Psoas muscle (tissue), 8 donors: ENCODE measurements around the gene ST3GAL4. TPM values are rescaled to one million over a fixed set of nuclear protein-coding genes. Genes with fewer than 3 reads are reported as not detected.
A peak's percentile ranks its signal among the peaks of the same experiment; 100 is the strongest.

ENCODE experiments used
- ATAC-seq, 4 donors: fragments of 200-7000 bp; cut with Tn5 transposase; one replicate each; pipeline ENCODE4 v1.9.1; 2020; ENCODE audit warnings: moderate library complexity in 3 of 4, mild to moderate bottlenecking in 2 of 4
- DNase-seq, 2 donors: peaks; one replicate each; pipeline ENCODE4 v3.0.0-alpha.2; 2020
- H3K27ac ChIP-seq: fragments of 200-600 bp; one replicate; pipeline ENCODE4 v1.8.0; 2022
- H3K27me3 ChIP-seq, 3 donors: fragments of 200-600 bp in 1 of 3; one replicate each; pipeline versions ENCODE4 v1.6.1 to v1.8.0; 2013 to 2022; ENCODE audit warnings: low read length in 2 of 3, mild to moderate bottlenecking in 2 of 3, moderate library complexity in 1 of 3; ENCODE audit not compliant: insufficient read depth in 3 of 3
- H3K36me3 ChIP-seq, 2 donors: fragments of 200-600 bp in 1 of 2; one replicate each; pipeline versions ENCODE4 v1.6.1 to v1.8.0; 2013 to 2022; ENCODE audit warnings: low read depth in 1 of 2, mild to moderate bottlenecking in 1 of 2, moderate library complexity in 1 of 2; ENCODE audit not compliant: insufficient read depth in 1 of 2
- H3K4me1 ChIP-seq: fragments of 200-600 bp; one replicate; pipeline ENCODE4 v1.8.0; 2022
- H3K4me3 ChIP-seq: fragments of 200-600 bp; one replicate; pipeline ENCODE4 v1.8.0; 2022; ENCODE audit warnings: mild to moderate bottlenecking
- H3K9me3 ChIP-seq: fragments of 200-600 bp; one replicate; pipeline ENCODE4 v1.8.0; 2022
- WGBS, 3 donors: extraction: QIAGEN DNeasy Blood & Tissue Kit; methylation state at CpG; one replicate each; pipeline versions ENCODE4 v1.1.6 to v1.1.7; 2013; 5-methylcytosine and 5-hydroxymethylcytosine counted together
- intact Hi-C, 2 donors: fragments of 100-400 bp; cut with DNase I; formaldehyde crosslinking; loops; one replicate each; pipeline versions ENCODE4 v1.11.0 to v1.14.2; 2022
- polyA plus RNA-seq, 3 donors: library from polyadenylated mRNA; stranded (reverse); fragments of 200-250 nt; gene quantifications; one replicate each; pipeline ENCODE4 v1.2.3, GENCODE V29; 2013
- total RNA-seq, 4 donors: library from RNA; stranded (reverse); fragmentation: NEBNext Ultra II Directional in 2 of 4; extraction: Animal tissue kit (Norgen Biotek cat#: 25700) in 2 of 4; gene quantifications; one replicate each; pipeline versions ENCODE4 v1.2.1 to v1.2.4, GENCODE V29; 2021 to 2023
- TF ChIP-seq, protein P1 (sequence below): fragments of 200-600 bp; IDR thresholded peaks from one replicate; pipeline ENCODE4 v1.8.0; 2022; ENCODE audit warnings: antibody characterized with exemption
- donor health status: healthy with polysubstance abuse.
- donor health status: DM: no; HTN: no; CAD: no; lungs with moderate emphysema.
- donor health status: Bipolar disorder and iron deficiency.
- donor health status: healthy.
- donor health status: DM: yes; HTN: yes; CAD: no.
- donor health status: DM: no; HTN: no; CAD: no.
- donor health status: DM: no; HTN: no; CAD: no.
- donor health status: DM: yes; HTN: yes; CAD: no.

ST3GAL4 gene
- total and polyA plus RNA-seq, 7 donors = 3.5 to 9.3 (median 4.7) TPM

DNA sequence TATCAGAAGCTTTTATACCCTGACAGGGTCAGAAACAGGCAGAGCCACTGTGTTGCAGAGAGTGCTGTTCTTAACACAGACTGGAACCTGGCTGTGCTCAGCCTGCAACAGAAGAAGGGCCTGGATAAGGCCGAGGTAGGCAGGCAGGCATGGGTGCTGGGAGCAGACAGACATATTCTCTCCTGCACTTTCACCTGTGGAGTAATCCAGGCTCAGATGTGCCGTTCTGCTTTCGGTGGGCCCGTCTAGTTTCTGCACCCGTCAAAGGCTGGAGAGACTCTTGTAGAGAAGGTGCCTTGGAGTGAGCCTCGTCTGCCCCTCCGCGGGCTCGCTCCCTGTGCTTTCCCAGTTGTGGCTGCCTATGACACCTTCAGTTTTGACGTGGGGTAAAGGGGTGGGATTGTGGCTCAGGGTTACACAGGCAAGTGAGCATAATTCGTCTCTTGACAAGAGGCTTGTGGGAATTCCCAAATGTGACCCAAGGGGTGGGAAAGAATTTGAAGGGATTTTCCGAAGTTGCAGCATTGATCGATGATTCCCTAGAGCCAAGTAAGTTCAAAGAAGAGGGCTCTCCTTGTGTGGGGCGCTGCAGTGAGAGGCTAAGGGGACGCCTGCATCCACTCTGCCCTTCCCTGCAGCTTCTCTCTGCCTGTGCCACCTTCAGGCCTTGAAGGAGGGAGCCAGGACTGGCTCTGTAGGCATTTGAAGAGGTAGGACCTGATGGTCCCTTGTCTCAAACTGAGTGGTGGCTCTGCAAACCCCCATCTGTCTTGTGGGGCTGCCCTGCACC is 16.2 kb upstream of the ST3GAL4 start:
- H3K4me1 ChIP-seq = peaks cover 38% of the 10 kb centered on the region
- intact Hi-C loops = no loop called here
- H3K27ac ChIP-seq = no peak overlapping the region
- no peak overlapping the region for H3K4me3 ChIP-seq
- no peaks in the 10 kb centered on the region for H3K27me3 ChIP-seq
- DNase-seq = no peak
- no peaks in the 10 kb centered on the region for H3K9me3 ChIP-seq
- WGBS, 3 donors = 75 to 83% (median 82%) methylated on average over 15 of the region's 15 CpGs
- H3K36me3 ChIP-seq = peaks cover 0 to 23% of the 10 kb centered on the region in 2 donors
- TF ChIP-seq, protein P1, sequence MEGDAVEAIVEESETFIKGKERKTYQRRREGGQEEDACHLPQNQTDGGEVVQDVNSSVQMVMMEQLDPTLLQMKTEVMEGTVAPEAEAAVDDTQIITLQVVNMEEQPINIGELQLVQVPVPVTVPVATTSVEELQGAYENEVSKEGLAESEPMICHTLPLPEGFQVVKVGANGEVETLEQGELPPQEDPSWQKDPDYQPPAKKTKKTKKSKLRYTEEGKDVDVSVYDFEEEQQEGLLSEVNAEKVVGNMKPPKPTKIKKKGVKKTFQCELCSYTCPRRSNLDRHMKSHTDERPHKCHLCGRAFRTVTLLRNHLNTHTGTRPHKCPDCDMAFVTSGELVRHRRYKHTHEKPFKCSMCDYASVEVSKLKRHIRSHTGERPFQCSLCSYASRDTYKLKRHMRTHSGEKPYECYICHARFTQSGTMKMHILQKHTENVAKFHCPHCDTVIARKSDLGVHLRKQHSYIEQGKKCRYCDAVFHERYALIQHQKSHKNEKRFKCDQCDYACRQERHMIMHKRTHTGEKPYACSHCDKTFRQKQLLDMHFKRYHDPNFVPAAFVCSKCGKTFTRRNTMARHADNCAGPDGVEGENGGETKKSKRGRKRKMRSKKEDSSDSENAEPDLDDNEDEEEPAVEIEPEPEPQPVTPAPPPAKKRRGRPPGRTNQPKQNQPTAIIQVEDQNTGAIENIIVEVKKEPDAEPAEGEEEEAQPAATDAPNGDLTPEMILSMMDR = no peak
- no peak for ATAC-seq

DNA sequence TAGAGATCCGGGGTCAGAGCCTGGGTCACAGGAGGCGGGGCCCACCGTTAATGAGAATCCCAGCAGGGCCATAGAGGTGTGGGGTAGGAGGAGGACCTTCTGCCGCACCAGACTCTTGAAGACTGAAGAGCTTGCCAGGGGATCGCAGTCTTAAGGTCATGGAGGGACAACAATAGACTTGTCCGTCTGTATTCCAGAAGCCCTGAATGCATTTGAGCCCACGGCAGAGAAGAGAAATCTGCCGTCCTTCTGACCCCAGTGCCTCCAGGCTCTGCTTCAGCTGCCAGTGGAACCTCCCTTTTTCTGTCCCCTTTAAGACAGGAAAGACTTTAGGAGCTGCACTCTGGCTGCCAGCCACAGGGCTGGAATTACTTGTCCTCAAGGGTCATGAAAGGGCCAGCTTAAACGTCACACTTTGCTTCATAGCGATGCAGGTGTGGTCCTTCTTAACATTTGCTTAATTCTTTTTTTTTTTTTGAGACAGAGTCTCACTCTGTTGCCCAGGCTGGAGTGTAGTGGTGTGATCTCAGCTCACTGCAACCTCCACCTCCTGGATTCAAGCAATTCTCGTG is 15.5 kb upstream of the ST3GAL4 start:
- Histone ChIP-seq H3K27me3 (no peaks in the 10 kb centered on the region), H3K4me1 (peaks cover 36% of the 10 kb centered on the region), H3K36me3 (peaks cover 2 to 29% of the 10 kb centered on the region in 2 donors), H3K4me3 (no peak overlapping the region), H3K27ac (peak overlapping the region; percentile 20), H3K9me3 (no peaks in the 10 kb centered on the region)
- DNase-seq (peak; percentile 80 to 91), ATAC-seq (peak; percentile 20 to 84 (median 58))
- TF ChIP-seq, protein P1 = no peak
- 35 to 57% (median 54%) methylated on average over 11 of the region's 11 CpGs for WGBS, 3 donors
- intact Hi-C loops = no loop called here

DNA sequence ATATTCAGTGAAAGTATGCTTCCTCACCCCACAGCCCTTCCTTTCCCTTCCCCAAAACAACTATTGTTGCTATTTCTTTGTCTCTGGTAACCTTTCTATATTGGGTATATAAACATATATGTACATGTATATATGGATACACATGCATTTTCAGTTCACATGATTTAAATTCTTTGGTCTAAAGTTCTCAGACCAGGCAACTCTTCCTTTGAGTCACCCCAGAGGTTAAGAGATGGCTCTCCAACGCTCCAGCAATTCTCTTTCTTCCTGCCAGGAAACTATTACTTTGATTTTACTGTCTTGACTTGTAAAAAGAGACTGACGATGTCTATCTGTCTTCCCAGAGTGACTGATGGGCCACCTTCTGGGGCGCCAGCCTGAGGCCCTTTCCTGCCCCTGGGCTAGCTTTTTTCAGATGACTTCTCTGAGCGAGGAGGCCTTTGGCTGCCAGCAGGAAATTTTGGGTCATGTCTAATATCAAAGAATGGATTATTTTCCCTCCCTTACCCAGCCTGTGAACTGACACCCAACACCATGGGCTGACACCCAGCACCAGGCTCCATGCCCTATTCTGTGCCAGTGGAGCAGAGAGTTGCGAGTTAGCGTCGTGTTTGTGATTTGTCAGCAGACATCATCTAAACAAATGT is 14.4 kb upstream of the ST3GAL4 start:
- Histone ChIP-seq H3K27me3 (no peaks in the 10 kb centered on the region), H3K27ac (peak overlapping the region; percentile 20), H3K9me3 (no peaks in the 10 kb centered on the region), H3K36me3 (peaks cover 2 to 38% of the 10 kb centered on the region in 2 donors), H3K4me1 (peaks cover 30% of the 10 kb centered on the region), H3K4me3 (no peak overlapping the region)
- TF ChIP-seq, protein P1 = no peak
- ATAC-seq (peak in 3 of 4 donors; percentile 42 to 53 (median 48)), DNase-seq (peak in 1 of 2 donors; percentile 34)
- WGBS, 3 donors = 34 to 58% (median 35%) methylated on average over 7 of the region's 7 CpGs
- intact Hi-C loops = no loop called here

DNA sequence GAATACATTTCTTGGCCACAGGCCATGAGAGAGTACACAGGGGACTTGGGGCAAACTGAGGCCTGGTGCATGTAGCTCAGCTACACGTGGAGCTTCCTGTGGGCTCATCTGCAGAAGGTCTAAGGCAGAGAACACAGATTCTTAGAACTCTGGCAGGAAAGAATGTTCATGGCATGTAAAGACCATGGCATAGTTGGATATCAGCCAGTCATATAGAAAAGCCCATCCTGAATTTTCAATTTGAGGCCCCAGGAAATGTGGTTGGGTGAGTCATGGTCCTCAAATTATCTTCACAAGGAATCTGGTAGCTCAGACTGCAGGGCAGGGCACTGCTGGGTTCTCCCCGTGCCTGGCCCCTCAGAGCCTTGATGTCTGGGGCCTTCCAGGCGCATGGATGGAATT is 13.7 kb upstream of the ST3GAL4 start:
- 52 to 84% (median 60%) methylated on average over 3 of the region's 3 CpGs for WGBS, 3 donors
- intact Hi-C loops = no loop called here
- no peaks in the 10 kb centered on the region for H3K27me3 ChIP-seq
- H3K4me1 ChIP-seq = peaks cover 30% of the 10 kb centered on the region
- H3K9me3 ChIP-seq = no peaks in the 10 kb centered on the region
- DNase-seq (peak in 1 of 2 donors; percentile 8), ATAC-seq (no peak)
- TF ChIP-seq, protein P1 = no peak
- no peak overlapping the region for H3K4me3 ChIP-seq
- H3K36me3 ChIP-seq = peaks cover 2 to 38% of the 10 kb centered on the region in 2 donors
- peak overlapping the region; percentile 2 for H3K27ac ChIP-seq
